ENCODE results near the gene KITLG.

The KITLG gene

GRCh38 chr12:88579601-88580050 lies 645 bp downstream of the KITLG start:
- peak; percentile 6 for DNase-seq (ENCODE audit: extremely low read depth, insufficient read length)
- no peaks in the 10 kb centered on the region; the same call in 1 of the 2 replicates for H3K27me3 ChIP-seq (replicated peaks; ENCODE audit: control insufficient read depth, insufficient read depth, low read length)
- H3K4me3 ChIP-seq (replicated peaks; ENCODE audit: low read depth, low read length): peak overlapping the region; percentile 10
- no peak for TF ChIP-seq CTCF (IDR thresholded peaks at IDR 0.05; ENCODE audit: insufficient read depth, low read length, poor library complexity, severe bottlenecking)
- no peaks in the 10 kb centered on the region for H3K36me3 ChIP-seq (ENCODE audit: control insufficient read depth, insufficient read depth, low read length)

DNA sequence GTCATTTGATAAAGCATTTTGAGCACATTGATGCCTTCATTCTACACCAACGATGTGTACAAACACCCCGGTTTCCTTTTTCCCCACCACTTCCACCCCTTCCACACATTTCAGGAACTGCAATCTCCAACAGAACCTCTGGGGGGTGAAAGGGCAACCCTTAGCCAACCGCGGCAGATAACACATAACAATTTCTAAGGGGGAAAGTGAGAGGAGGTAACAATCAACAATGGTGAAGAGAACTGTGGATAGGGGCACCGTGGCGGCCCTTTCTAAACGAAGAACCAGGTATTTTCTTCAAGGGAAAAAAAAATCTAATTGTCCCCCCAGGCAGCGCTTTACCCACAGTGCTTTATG lies 1.1 kb downstream of the KITLG start:
- H3K27me3 ChIP-seq (replicated peaks; ENCODE audit: control insufficient read depth, insufficient read depth, low read length): no peaks in the 10 kb centered on the region; the same call in 1 of the 2 replicates
- DNase-seq (ENCODE audit: extremely low read depth, insufficient read length): no peak
- H3K36me3 ChIP-seq (ENCODE audit: control insufficient read depth, insufficient read depth, low read length): no peaks in the 10 kb centered on the region
- no peak overlapping the region for H3K4me3 ChIP-seq (replicated peaks; ENCODE audit: low read depth, low read length)
- no peak for TF ChIP-seq CTCF (IDR thresholded peaks at IDR 0.05; ENCODE audit: insufficient read depth, low read length, poor library complexity, severe bottlenecking)

DNA sequence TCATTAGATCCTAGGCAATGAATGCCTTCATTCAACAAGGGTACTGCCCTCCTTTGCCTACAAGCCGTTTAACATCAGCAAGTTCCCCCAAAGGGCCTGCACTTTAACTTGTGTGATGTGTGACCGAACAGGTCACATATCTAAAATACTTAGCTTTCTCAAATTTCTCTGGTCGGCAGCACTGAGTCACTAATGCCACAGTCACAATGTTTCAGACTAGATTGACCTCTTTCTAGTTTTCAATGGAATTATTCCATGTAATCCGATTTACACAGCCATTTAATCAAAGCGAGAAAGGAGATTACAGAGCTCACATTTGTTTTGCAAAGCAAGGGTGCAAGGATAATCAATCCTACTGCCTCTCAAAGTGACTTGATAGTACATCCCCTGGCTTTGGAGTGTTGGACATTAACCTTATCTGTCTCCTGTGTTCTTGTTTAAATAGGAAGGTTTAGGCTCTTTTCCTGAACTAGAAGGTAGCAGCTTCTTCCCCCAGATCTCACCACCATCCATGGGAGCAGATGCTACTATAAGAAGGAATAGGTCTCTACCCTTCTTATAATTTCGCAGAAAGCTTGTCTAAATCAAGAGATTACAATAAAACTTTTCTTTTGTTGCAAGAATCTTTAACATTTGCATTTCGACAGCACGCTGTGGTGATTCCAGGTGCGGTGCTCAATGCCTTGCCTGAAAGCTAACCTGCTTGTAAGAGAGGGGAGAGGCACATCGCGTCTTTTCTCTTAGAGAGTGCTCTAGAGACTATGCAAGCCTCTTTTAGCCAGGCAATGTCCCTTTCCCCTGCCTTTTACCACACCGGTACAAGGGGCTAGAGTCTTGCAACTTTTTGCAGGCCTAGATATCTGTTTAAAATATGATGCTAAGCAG lies 1.8 kb downstream of the KITLG start:
- Histone ChIP-seq H3K4me3 (replicated peaks; ENCODE audit: low read depth, low read length) (no peak overlapping the region), H3K36me3 (ENCODE audit: control insufficient read depth, insufficient read depth, low read length) (no peaks in the 10 kb centered on the region), H3K27me3 (replicated peaks; ENCODE audit: control insufficient read depth, insufficient read depth, low read length) (no peaks in the 10 kb centered on the region; the same call in 1 of the 2 replicates)
- no peak for TF ChIP-seq CTCF (IDR thresholded peaks at IDR 0.05; ENCODE audit: insufficient read depth, low read length, poor library complexity, severe bottlenecking)
- DNase-seq (ENCODE audit: extremely low read depth, insufficient read length): no peak

- no peak for TF ChIP-seq CTCF (IDR thresholded peaks at IDR 0.05; ENCODE audit: insufficient read depth, low read length, poor library complexity, severe bottlenecking)
- H3K36me3 ChIP-seq (ENCODE audit: control insufficient read depth, insufficient read depth, low read length): no peaks in the 10 kb centered on the region
- no peak overlapping the region for H3K4me3 ChIP-seq (replicated peaks; ENCODE audit: low read depth, low read length)
- H3K27me3 ChIP-seq (replicated peaks; ENCODE audit: control insufficient read depth, insufficient read depth, low read length): no peaks in the 10 kb centered on the region; the same call in 1 of the 2 replicates
- no peak for DNase-seq (ENCODE audit: extremely low read depth, insufficient read length)
Measured at GRCh38 chr12:88577537-88577936, 2.7 kb downstream of the KITLG start.

- Histone ChIP-seq H3K4me3 (replicated peaks; ENCODE audit: low read depth, low read length) (no peak overlapping the region), H3K36me3 (ENCODE audit: control insufficient read depth, insufficient read depth, low read length) (no peaks in the 10 kb centered on the region), H3K27me3 (replicated peaks; ENCODE audit: control insufficient read depth, insufficient read depth, low read length) (no peaks in the 10 kb centered on the region; the same call in 1 of the 2 replicates)
- DNase-seq (ENCODE audit: extremely low read depth, insufficient read length): no peak
- TF ChIP-seq CTCF (IDR thresholded peaks at IDR 0.05; ENCODE audit: insufficient read depth, low read length, poor library complexity, severe bottlenecking): no peak
Measured at GRCh38 chr12:88576866-88577265, 3.4 kb downstream of the KITLG start.
